Thoracic aorta (tissue), 2 donors: Measurements from ENCODE around the gene INSRR. TPM values are rescaled to one million over a fixed set of nuclear protein-coding genes. Genes with fewer than 3 reads are reported as not detected.

Experiments
- ATAC-seq: fragments of 150-250 bp; one replicate; pipeline ENCODE4 v1.8.0; 2017; ENCODE audit warnings: low read depth; ENCODE audit not compliant: insufficient number of reproducible peaks, low FRiP score
- DNase-seq: peaks from one replicate; pipeline ENCODE4 v3.0.0-alpha.2; 2020; ENCODE audit warnings: low spot score
- H3K27ac ChIP-seq, 2 donors: fragments of 200-600 bp; sonication (generic); 1 replicate in 1 of 2; 2 replicates in 1 of 2; pipeline ENCODE4 v1.5.1; 2016; ENCODE audit warnings: mild to moderate bottlenecking in 2 of 2, moderate library complexity in 2 of 2
- H3K27me3 ChIP-seq: fragments of 200-600 bp; sonication (generic); replicated peaks from 2 replicates; pipeline ENCODE4 v1.6.0; 2016; ENCODE audit warnings: mild to moderate bottlenecking; ENCODE audit not compliant: insufficient read depth
- H3K36me3 ChIP-seq: fragments of 200-600 bp; sonication (generic); one replicate; pipeline ENCODE4 v1.5.1; 2016
- H3K4me1 ChIP-seq, 2 donors: fragments of 200-600 bp; sonication (generic); 1 replicate in 1 of 2; 2 replicates in 1 of 2; pipeline versions ENCODE4 v1.5.1 to v1.6.0; 2016; ENCODE audit warnings: low read depth in 2 of 2, mild to moderate bottlenecking in 1 of 2; ENCODE audit not compliant: control insufficient read depth in 1 of 2
- H3K4me3 ChIP-seq: fragments of 200-600 bp; sonication (generic); 2 replicates; pipeline ENCODE4 v1.5.1; 2016; ENCODE audit warnings: mild to moderate bottlenecking
- H3K9me3 ChIP-seq: fragments of 200-600 bp; sonication (generic); 2 replicates; pipeline ENCODE4 v1.5.1; 2016
- total RNA-seq, 2 donors: library from RNA; depleted of rRNA; stranded (reverse); fragments of >200 nt; gene quantifications; one replicate each; pipeline versions ENCODE4 v1.1.0 to v1.2.3, GENCODE V29; 2016
- TF ChIP-seq, protein P1 (sequence below): fragments of 200-600 bp; sonication (generic); IDR thresholded peaks from one replicate; pipeline ENCODE4 v1.5.1; 2019; ENCODE audit warnings: antibody characterized with exemption

The INSRR gene
- total RNA-seq, 2 donors from 2014 or later: not detected

DNA sequence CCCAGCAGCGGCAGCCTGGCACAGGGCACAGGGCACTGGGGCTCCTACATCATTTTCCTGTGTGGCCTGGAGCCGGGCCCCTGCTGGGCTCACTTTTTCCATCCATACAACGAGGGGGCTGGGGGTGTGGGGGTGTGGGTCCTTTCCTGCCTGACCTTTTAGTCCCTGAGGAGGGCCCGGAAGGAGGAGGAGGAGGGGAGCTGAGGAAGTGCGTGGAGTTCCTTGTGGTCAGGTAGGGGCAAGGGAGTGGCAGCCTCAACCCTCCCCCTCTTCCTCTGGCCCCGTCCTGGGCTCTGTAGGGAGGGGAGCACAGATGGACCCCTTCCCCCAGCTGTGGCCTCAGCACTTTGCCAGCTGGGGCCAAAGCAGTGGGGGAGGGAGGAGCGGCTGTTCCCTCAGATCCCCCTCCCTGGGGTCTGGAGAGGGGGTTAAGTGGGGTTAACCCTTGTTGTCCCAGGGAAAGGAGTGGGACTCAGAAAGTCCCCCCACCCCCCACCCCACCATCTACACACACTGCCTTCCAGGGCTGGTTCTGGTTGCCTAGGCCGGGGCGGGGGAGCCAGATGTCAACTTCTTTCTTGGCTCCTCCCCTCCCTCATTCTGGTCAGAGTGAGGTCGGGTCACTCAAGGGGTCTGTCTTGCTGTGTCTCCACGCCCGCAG lies 7.5 kb upstream of the INSRR start:
- Histone ChIP-seq H3K9me3 (no peaks in the 10 kb centered on the region), H3K27ac (no peak overlapping the region), H3K4me1 (no peaks in the 10 kb centered on the region), H3K4me3 (no peak overlapping the region), H3K36me3 (no peaks in the 10 kb centered on the region), H3K27me3 (no peaks in the 10 kb centered on the region)
- TF ChIP-seq, protein P1, sequence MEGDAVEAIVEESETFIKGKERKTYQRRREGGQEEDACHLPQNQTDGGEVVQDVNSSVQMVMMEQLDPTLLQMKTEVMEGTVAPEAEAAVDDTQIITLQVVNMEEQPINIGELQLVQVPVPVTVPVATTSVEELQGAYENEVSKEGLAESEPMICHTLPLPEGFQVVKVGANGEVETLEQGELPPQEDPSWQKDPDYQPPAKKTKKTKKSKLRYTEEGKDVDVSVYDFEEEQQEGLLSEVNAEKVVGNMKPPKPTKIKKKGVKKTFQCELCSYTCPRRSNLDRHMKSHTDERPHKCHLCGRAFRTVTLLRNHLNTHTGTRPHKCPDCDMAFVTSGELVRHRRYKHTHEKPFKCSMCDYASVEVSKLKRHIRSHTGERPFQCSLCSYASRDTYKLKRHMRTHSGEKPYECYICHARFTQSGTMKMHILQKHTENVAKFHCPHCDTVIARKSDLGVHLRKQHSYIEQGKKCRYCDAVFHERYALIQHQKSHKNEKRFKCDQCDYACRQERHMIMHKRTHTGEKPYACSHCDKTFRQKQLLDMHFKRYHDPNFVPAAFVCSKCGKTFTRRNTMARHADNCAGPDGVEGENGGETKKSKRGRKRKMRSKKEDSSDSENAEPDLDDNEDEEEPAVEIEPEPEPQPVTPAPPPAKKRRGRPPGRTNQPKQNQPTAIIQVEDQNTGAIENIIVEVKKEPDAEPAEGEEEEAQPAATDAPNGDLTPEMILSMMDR: no peak
- no peak for ATAC-seq
- DNase-seq: no peak

DNA sequence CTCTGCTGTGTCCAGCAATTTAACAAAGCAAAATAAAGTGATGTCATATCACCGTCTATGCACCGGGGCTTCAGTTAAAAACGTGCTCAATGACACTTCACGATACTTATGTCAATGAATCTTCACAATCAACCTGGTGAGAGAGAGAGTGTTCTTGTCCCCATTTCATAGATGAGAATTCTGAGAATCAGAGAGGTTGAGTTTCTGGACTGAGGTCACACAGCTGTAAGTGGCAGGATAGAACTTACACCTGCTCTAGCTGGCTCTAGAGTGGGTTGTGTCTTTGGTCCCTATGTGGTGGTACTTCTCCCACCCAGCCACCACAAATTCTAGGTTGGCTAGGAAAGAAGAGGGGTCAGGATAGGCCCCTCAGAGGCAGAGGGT lies 6.9 kb upstream of the INSRR start:
- Histone ChIP-seq H3K36me3 (no peaks in the 10 kb centered on the region), H3K27me3 (peaks cover 3% of the 10 kb centered on the region), H3K4me3 (no peak overlapping the region), H3K4me1 (peaks cover 0 to 3% of the 10 kb centered on the region in 2 donors), H3K27ac (no peak overlapping the region), H3K9me3 (no peaks in the 10 kb centered on the region)
- DNase-seq (no peak), ATAC-seq (no peak)
- TF ChIP-seq, protein P1: no peak

DNA sequence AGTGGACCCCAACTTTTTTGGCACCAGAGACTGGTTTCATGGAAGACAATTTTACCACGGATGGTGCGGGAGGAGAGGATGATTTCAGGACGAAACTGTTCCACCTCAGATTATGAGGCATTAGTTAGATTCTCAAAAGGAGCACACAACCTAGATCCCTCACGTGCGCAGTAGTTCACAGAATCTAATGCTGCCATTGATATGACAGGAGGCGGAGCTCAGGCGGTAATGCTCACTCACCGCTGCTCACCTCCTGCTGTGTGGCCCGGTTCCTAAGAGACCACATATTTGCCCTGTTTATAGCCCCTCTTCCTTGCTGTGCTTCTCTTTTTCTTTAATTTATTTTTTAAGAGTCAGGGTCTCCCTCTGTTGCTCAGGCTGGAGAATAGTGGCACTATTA lies 6.3 kb upstream of the INSRR start:
- Histone ChIP-seq H3K4me1 (peaks cover 3 to 9% of the 10 kb centered on the region in 2 donors), H3K27me3 (peaks cover 9% of the 10 kb centered on the region), H3K36me3 (no peaks in the 10 kb centered on the region), H3K4me3 (no peak overlapping the region), H3K27ac (no peak overlapping the region), H3K9me3 (no peaks in the 10 kb centered on the region)
- ATAC-seq (no peak), DNase-seq (no peak)
- TF ChIP-seq, protein P1: no peak

DNA sequence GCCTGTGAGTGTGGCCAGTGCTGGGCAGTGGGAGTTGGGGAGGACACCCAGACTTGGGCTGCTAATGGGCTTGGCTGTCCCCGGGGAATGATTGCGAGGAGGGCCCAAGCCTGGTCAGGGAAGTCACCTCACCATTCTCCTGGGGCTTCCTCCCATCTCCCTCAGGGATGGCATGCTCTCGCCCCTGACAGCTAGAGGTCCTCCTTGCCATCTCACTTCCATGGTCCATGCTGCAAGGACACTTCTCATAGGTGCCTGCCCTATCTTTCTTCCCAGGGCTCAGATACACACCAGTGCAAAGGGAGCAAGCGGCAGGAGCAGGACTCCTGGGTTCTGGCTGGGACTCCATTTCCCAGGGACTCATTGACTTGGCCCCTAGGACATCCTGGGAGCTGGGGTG lies 5.9 kb upstream of the INSRR start:
- TF ChIP-seq, protein P1: no peak
- peaks cover 11% of the 10 kb centered on the region for H3K27me3 ChIP-seq
- no peak for DNase-seq
- ATAC-seq: no peak
- H3K4me3 ChIP-seq: no peak overlapping the region
- H3K36me3 ChIP-seq: no peaks in the 10 kb centered on the region
- H3K9me3 ChIP-seq: no peaks in the 10 kb centered on the region
- H3K4me1 ChIP-seq: peaks cover 7 to 14% of the 10 kb centered on the region in 2 donors
- H3K27ac ChIP-seq: no peak overlapping the region

DNA sequence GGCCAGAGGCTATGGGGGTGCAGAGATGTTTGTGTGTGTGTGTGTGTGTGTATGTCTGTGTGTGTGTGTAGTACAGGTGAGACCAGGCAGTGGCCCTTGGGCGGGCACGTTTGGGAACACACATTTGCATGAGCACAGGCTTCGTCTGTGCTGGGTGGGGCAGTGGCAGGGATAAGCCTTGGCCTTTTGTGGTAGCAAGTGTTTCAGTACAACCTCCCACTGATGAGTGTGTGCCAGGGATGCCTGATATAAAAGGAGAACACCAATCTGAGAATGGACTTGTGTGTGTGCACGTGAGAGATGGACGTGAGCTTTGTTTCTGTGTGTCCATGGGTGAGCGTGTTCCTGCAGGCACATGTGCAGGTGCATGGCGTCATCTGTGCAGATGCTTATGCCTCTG lies 4.7 kb upstream of the INSRR start:
- Histone ChIP-seq H3K27ac (no peak overlapping the region), H3K36me3 (no peaks in the 10 kb centered on the region), H3K4me3 (no peak overlapping the region), H3K9me3 (no peaks in the 10 kb centered on the region), H3K4me1 (peaks cover 16 to 26% of the 10 kb centered on the region in 2 donors), H3K27me3 (peaks cover 15% of the 10 kb centered on the region)
- DNase-seq (no peak), ATAC-seq (no peak)
- TF ChIP-seq, protein P1: no peak
